ENCODE measurements around the gene TEX14.
A peak's percentile ranks its signal among the peaks of the same experiment; 100 is the strongest.
"Not testable (repeated sequence)": the region's sequence is repeated elsewhere in the genome, so short reads cannot be mapped to it uniquely, and the experiment has no call there.

The TEX14 gene

GRCh38 chr17:58597371-58597770, 94.5 kb downstream of the TEX14 start:
- no peak for DNase-seq

DNA sequence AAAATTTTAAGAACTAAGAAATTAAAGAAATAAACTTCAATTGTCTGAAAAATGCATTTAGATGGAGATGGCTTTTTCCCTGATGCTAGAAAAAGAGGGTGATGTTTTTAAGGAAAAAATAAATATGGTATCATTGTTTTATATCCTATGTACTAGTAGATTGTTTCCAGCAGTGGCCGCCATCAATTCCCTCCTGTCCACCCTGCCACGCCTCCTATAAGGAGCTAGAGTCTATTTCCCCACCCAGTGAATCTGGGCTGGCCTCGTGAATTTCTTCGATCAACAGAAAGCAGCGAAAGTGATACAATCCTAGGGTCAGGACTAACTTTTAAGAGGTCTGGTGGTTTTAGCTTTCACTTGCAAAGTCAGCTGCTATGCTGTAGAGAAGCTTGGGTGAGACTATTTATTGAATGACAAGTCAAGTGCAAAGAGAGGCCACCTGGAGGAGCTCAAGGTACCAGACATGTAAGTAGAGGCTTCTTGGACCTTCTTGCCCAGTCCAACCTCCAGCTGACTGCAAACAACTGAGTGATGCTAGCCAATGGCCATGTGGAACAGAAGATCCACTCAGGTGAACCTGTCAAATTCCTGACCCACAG, 96.6 kb downstream of the TEX14 start:
- DNase-seq, result no peak

DNA sequence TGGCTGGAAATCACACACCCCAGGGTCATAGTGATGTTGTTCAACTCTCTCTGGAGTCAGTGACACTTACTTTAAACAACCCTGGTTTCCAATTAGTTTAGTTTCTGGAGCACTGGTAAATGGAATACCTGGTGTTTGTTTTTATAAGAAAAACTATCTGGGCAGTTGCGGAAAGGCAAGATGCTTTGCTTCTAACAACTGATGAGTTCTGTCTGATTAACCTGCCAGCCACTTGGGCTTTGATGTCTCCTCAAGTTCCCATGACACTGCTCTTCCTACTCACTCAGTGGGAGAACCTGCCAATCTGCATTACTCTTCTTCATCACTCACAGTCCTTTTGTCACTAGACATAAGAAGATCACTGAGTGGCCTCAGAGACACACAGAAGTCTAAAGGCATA, 98.7 kb downstream of the TEX14 start:
- DNase-seq, result no peak

DNA sequence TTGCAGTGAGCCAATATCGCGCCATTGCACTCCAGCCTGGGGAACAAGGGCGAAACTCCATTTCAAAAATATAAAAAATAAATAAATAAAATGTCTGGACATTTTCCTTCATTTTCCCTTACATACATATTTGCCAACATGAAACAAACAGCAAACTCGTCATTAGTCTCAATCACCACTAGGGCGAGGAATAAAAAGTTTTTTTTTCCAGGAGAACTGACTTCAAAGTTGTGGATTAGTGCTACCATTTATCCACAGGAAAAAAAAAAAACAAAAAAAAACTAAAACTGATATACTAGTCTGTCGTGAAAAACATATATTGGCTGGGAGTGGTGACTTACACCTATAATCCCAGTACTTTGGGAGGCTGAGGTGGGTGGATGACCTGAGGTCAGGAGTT, 100.4 kb downstream of the TEX14 start:
- DNase-seq, result no peak

DNA sequence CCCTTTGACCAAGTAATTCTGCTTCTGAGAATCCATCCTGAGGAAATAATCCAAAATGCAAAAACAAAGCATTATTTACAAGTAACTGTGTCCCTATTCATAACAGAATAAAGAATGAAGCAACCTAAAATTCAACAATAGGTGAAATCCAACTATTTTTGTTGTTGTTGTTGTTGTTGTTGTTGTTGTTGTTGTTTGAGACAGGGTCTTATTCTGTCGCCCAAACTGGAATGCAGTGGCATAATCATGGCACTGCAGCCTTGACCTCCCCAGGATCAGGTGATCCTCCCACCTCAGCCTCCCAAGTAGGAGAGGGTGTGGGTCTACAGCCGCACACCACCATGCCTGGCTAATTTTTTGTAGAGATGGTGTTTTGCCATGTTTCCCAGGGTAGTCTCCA, 101.5 kb downstream of the TEX14 start:
- no peak for DNase-seq

- DNase-seq, result peak; percentile 52 to 58
Measured at GRCh38 chr17:58587713-58588117, 104.1 kb downstream of the TEX14 start.

DNA sequence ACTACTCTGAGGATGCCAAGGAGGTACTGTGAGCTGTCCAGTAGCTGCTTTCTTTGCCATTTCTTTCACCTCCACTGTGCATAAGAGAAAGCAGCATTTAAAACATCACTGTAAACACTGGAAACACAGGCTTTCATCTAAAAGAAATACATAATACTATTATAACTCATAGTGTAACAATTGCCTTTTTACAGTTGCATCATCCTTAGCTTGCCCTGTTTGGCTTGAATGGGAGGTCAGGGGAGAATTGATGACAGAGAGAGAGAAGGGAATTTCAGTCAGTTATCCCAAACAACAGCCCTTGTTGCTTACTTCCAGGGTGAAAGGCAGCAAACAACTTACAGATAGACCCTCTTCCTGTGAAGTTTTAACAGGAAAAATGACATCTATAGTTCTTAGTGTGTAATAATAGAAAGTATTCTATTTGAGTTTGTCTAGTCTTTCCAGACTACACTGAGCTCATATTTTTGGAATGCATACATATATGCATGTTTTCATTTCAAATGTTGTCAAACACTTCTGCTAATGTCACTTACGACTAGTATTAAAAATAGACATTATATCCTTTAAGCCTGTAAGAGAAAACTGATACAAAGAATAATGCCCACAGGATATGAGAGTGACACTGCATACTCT, 105.7 kb downstream of the TEX14 start:
- DNase-seq, result no peak

DNA sequence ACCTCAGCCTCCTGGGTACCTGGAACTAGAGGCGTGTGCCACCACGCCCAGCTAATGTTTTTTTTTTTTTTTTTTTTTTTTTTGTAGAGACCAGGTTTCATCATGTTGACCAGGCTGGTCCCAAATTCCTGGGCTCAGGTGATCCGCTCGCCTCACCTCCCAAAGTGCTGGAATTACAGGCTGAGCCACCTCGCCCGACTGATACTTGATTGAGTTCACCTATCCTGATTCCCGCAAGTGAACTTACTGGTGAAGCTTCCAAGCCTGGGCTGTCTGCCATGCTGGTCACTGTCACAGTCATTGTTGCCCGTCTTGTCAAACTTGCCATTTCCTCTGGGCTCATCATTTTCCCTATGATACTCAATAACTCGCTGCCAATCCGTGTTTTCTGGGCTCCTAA, 106.3 kb downstream of the TEX14 start:
- no peak for DNase-seq

DNA sequence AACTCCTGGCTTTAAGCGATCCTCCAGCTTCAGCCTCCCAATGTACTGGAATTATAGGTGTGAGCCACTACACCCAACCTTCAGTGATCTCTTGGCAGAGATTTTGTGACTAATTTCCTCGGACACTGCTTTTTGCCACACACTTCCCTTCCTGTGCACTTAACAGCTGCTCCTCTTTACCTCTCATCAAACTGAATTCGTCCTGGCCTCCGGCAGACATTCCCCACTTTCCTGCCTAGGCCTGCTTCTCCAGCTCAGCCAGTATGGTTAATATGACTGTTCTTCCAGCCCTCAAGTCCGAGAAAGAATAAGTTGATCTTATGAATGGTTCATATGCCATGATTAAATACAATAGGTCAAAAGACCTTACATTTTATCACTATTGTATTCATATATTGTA, 108.4 kb downstream of the TEX14 start:
- no peak for DNase-seq

DNA sequence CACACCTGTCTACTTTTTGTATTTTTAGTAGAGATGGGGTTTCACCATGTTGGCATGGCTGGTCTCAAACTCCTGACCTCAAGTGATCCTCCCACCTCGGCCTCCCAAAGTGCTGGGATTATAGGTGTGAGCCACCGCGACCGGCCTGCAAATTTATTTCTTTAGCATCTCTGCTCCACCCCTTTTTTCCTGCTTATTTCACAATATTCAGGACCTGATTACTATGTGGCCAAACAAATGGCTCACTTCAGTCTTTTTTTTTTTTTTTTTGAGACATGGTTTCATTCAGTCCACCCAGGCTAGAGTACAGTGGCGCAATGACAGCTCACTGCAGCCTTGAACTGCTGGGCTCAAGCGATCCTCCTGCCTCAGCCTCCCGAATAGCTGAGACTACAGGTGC, 109.1 kb downstream of the TEX14 start:
- DNase-seq, result not testable (repeated sequence)

DNA sequence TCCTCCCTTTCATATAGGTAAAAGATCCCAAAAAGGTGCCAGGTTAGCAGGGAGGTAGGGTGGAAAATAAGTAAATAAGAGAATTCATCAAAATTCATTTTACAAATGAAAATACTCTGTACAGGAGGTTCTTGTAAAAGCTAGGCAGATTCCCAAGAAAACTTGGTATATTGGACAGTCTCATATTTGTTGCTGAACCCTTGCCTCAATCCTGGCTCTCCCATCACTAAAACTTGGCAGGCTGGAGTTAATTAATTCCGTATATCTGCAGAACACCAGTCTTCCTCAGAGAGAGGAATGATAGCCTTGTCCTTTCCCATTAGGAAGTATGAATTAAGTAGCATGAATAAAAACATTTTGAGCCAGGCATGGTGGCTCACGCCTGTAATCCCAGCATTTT, 111.2 kb downstream of the TEX14 start:
- no peak for DNase-seq

GRCh38 chr17:58577696-58578095, 114.1 kb downstream of the TEX14 start:
- DNase-seq, result peak; percentile 62 to 66

DNA sequence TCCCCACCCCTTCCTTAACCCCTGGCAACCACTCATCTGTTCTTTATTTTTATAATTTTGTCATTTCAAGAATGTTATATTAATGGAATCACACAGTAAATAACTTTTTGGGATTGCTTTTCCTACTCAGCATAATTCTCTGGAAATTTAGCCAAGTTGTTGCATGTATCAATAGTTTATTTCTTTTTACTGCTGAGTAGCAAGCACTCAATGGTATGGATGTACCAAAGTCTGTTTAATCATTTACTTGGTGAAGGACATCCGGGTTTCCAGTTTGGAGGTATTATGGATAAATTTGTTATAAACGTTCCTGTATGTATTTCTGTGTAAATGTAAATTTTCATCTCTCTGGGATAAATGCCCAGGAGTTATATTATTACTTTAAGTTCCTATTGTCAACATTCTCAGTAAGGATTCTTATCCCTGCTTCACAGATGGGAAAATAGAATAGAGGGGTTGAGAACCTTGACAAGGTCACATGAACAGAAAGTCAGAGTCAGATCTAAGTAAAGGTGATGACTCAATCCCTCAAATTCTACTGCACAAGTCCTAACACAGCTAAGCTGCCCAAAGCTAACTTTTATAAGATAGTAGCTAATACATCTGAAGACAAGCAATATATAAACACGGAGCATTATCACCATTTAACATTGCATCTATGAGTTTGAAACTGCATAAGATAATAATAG, 115.0 kb downstream of the TEX14 start:
- no peak for DNase-seq

- DNase-seq, result no peak
Measured at GRCh38 chr17:58575511-58575910, 116.3 kb downstream of the TEX14 start.

GRCh38 chr17:58574025-58574424, 117.8 kb downstream of the TEX14 start:
- DNase-seq, result no peak

GRCh38 chr17:58572846-58573245, 119.0 kb downstream of the TEX14 start:
- DNase-seq, result no peak

GRCh38 chr17:58570758-58571157, 121.1 kb downstream of the TEX14 start:
- DNase-seq, result no peak

DNA sequence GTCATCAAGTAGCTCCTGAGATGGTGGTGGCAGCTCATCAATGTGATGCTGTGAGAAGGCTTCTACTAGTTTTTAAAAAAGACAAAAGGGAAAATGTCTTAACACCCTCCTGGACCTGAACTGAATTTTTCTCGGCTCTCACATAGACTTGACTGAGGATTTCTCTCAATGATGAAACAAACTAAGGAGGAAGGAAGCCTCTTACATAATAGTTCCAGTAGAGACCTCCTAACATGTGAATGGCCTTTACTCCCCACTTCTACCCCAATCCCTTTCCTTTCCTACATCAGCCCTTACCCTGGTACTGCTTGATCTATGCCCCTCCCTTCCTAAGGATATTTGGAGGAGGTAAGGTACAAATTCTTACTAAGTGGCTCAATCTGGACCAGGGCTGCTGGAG, 122.6 kb downstream of the TEX14 start:
- no peak for DNase-seq

DNA sequence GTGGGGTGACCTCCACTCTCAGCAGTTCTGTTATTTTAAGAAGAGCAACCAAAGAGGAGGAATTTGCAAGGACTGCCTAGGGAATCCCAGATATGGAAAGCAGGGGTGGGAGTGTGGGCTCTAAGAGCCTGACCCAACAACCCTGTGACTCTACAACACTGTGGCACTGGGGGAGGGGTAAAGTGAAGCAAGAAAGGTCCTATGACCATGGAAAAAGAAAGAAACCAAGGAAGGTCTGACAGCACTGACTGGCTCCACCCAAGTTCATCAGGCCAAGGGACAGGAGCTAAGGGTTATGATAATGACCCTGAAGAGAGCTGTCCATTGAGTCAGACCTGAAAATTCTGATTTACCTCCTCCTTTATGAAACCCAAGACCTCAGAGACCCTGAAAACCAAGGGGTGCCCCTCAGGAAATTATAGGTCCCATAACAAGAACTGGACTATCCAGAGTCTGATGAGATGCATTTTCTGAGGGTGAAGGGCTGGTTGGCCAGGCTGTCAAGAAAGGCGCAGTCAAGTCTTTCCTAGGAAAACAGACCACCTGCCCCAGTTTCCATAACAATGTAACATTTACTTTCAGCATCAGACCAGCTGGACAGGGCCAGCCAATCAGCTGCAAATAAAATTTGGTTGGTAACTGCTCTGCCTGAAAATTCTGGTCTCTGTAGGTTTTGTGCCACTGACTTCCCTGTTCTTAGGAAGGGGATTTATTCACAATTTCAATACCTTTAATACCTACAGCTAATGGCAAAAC, 123.6 kb downstream of the TEX14 start:
- no peak for DNase-seq

DNA sequence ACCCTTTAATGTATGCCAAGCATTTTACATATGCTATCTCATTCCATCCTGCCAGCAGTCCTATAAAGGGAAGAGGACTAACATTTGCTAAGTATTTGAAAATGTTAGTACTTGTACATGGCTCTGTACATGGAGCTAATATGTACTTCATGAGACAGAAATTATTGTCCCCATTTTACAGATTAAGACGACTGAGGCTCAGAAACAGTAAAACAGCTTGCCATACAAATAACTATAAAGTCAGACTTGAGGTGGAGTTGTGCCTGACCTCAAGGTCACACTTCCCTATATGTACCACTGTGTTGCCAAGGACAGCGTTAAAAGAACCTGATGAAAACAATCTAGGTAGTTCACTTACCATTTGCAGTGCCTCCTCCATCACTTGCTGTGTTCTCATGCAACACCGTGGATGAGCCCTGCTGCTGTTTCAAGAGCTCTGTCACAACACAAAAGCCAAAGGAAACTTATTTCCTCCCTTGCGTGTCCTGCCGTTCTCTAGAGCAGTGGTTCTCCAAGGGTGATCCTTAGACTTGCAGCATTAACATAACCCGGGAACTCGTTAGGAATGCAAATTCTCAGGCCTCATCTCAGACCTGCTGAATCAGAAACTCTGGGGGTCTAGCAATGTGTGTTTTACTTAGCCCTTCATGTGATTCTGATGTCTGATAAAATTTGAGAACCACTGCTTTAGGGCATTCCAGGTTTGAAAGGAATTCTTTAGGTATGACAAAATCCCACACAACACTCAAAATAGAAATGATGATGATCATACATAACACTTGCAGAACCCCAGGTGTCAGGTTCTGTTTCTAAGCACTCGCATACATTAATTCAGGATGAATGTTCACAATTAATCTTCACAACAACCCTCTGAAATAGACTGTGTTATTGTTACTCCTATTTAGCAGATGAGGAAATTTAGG, 126.2 kb downstream of the TEX14 start:
- no peak for DNase-seq

- no peak for DNase-seq
Measured at GRCh38 chr17:58564971-58565370, 126.9 kb downstream of the TEX14 start.

DNA sequence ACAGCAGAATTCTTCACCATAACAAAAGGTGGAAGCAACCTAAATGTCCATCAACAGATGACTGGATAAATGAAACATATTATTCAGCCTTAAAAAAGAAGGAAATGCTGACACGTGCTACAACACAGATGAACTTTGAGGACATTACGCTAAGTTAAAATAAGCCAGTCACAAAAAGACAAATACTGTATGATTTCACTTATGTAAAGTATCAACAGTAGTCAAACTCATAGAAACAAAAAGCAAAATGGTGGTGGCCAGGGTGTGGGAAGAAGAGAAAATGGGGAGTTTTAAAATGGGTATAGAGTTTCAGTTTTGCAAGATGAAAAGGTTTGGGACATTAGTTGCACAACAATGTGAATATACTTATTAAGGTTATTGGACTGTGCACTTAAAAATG, 127.6 kb downstream of the TEX14 start:
- DNase-seq, result no peak

- DNase-seq, result no peak
Measured at GRCh38 chr17:58560511-58560910, 131.3 kb downstream of the TEX14 start.

All from activated CD4-positive, alpha-beta T cell treated with anti-CD3 and anti-CD28 coated beads for 4 hours (primary cell).